HG02763 (cell line): Measurements from ENCODE around the gene SENP5.

Experiments
- ATAC-seq: cut with Tn5 transposase; IDR thresholded peaks from one replicate; pipeline ENCODE4 v1.9.1; 2021; ENCODE audit warnings: mild to moderate bottlenecking, moderate library complexity; ENCODE audit not compliant: unreplicated experiment

The SENP5 gene

DNA sequence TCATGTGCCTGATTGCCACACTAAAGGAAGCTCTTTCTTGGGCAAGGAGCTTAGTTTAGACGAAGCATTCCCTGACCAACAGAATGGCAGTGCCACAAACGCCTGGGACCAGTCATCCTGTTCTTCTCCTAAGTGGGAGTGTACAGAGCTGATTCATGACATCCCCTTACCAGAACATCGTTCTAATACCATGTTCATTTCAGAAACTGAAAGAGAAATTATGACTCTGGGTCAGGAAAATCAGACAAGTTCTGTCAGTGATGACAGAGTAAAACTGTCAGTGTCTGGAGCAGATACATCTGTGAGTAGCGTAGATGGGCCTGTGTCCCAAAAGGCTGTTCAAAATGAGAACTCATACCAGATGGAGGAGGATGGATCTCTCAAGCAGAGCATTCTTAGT is 18.4 kb downstream of the SENP5 start:
- no peak for ATAC-seq

DNA sequence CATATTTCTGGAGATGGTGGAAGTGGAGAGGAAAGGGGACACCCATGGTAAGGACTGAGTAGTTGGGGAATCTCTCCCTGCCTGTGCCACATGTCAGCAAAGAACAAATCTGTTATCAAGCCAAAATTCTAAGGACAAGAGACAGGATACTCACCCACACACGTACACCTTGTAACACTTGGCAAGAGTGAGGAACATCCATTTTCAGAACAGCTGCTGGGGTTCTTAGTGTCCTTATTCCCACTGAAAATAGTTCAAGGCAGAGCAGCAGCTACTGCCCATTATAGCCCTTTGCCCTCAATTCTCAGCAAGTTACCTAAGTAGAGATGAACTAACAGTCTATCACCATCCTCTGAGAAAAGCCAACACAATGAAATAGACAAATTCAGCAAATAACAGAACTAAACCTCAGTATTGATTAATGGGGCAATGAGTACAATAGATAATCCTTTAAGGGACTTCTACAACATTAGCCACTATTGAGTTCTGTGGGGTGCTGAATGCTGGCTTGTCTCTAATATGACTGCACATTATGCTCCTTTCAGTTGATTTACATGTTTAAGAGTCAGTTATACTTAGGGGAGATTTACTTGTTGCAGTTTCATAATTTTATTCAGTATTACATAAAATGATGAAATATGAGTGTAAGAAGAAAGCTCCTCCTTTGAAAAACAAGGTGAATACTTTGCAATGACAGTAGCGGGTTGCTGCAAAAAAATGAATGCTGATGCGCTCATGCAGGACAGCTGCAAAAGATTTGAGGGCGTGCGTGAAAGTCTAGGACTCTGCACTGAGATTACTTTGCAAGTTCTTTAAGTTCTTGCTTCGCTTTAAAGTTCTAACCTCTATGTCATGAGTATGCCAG is 22.4 kb downstream of the SENP5 start:
- no peak for ATAC-seq

DNA sequence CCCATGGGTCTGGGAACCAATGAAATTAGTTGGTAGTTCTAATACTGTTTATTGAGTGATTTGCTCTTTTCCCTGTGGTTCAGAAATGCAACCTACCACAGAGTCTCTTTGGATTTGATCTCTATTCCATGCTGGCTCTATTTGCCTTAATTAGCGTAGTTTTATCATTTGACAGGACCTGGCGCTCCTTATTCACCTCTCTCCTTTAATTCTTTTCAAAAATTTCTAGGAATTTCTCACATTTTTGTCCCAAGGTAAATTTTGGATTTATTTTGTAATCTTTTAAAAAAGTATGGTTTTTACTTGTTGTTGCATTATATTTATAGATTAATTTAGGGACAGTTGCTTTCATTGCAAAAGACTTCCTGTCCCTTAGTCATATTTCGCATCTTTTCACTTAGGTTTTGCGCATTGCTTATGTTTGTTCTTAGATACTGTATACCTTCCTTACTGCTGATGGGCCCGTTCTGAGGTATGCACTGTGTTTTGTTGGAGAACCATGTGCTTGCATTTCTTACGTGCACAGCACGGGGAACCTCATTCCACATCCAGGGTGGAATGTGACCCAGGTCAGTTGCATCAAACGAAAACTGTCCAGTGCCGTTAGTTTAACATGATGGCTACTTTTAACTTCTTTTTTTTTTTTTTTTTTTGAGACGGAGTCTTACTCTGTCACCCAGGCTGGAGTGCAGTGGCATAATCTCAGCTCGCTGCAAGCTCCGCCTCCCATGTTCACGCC is 27.0 kb downstream of the SENP5 start:
- no peak for ATAC-seq

DNA sequence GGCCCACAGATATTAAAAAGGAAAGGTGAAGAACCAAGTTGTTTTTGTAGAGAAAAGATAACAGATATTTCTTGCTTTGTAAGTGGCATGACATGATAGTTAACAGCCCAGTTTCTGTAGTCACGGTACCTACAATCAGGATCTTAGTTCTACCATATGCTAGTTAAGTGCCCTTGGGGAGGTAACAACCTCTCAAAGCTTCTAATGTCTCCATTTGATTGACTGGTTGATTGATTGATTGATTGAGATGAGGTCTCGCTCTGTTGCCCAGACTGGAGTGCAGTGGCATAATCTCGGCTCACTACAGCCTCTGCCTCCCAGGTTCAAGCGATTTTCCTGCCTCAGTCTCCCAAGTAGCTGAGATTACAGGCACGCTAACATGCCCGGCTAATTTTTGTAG is 28.5 kb downstream of the SENP5 start:
- ATAC-seq = no peak

DNA sequence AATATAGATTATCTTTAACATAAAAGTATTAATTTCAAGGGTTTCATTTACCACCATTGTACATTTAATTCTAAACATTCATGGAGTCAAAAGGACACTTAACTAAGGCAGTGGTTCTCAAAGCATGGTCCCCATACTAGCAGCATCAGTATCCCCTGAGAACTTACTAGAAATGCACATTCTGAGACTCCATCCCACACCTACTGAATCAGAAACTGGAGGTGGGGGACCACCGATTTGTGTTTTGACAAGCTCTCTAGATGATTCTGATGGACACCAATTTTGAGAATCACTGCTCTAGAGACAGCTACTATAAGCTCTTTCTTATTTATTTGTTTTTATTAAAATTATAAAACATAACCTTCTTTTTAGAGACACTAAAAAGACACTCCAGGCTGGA is 34.0 kb downstream of the SENP5 start:
- no peak for ATAC-seq

DNA sequence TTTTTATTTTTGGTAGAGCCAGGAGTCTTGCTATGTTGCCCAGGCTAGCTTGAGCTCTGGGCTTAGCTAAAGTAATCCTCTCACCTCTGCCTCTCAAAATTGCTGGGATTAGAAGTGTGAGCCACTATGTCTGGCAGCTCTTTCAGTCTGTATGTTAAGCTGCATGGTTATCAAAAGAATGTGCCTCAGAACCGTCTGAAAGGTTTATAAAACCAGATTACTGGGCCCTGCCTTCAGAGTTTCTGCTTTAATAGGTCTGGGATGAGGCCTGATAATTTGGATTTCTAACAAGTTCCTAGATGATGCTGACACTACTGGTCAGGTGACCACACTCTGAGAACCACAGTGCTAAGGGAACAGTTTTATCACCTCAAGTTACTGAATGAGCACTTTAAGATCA is 34.6 kb downstream of the SENP5 start:
- no peak for ATAC-seq

DNA sequence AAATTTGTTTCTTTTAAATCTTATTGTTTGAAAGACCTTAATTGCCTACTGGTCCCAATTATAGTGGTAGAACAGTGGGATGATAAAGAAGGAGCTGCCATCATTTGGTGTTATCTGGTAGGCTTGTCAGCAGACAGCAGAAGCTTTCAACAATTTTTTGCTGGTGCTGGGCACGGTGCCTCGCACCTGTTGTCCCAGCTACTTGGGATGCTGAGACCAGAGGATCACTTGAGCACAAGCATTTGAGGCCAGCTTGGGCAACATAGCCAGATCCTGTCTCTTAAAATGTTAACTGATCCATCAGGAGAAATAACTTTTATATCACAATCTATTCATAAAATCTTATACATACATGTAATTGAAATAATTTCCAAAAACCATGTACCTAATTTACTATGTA is 36.0 kb downstream of the SENP5 start:
- no peak for ATAC-seq

DNA sequence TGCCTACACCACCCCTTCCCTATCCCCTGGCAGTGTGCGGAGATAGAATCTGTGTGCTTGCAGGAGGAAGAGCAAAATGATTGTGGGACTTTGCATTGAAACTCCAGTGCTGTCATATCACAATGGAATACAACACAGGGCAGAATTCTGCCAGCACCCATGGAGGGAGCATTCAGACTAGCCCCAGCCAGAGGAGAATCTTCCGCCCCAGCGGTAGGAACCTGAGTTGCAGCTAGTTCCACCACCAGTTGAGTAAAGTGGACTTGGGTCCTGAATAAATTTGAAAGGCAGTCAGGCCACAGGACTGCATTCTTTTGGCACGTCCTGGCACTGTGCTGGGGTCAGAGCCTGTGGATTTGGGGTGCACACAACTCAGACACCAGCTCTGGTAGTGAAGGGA is 47.1 kb downstream of the SENP5 start:
- ATAC-seq = no peak

DNA sequence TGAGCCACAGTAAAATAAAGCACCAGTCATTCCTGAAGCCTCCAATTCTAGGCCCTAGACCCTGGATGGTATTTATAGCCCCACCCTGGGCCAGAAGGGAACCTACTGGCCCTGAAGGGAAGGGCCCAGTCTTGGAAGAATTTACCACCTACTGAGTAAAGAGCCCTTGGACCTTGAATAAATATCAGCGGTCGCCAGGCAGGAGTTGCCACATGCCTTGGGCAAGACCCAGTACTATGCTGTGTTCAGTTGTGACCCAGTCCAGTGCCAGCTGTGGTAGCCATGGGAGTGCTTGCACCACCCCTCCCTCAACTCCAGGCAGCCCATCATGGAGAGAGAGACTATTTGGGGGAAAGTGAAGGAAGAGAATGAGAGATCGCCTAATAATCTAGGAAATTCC is 47.7 kb downstream of the SENP5 start:
- ATAC-seq = no peak

DNA sequence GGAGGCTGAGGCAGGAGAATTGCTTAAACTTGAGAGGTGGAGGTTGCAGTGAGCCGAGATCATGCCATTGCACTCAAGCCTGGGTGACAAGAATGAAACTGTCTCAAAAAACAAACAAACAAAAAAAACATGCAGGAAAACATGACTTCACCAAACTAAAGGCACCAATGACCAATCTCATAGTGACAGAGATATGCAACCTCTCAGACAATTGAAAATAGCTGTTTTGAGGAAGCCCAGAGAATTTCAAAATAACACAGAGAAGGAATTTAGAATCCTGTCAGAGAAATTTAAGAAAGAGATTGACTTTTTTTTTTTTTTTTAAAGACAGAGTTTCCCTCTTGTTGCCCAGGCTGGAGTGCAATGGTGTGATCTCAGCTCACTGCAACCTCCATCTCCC is 48.5 kb downstream of the SENP5 start:
- ATAC-seq = no peak

DNA sequence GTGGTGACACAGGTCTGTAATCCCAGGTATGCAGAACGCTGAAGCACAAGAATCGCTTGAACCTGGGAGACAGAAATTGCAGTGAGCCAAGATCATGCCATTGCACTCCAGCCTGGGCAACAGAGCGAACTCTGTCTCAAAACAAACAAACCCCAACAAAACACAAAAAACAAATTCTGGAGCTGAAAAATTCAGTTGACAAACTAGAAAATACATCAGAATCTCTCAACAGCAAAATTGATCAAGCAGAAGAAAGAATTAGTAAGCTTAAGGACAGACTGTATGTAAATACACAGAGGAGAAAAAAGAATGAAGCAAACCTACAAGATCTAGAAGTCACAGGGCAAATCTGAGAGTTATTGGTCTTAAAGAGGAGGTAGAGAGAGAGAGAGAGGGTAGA is 49.3 kb downstream of the SENP5 start:
- ATAC-seq = no peak

DNA sequence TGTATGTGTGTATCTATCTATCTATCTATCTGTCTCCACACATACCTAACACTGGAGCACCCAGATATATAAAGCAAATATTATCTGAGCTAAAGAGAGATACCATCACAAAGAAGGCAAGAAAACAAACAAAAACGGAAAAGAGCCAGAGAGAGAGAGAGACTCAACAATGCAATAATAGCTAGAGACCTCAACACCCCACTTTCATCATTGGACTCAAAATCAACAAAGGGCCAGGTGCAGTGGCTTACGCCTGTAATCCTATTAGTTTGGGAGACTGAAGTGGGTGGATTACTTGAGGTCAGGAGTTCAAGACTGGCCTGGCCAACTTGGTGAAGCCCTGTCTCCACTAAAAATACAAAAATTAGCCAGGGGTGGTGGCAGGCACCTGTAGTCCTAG is 51.2 kb downstream of the SENP5 start:
- ATAC-seq = no peak

DNA sequence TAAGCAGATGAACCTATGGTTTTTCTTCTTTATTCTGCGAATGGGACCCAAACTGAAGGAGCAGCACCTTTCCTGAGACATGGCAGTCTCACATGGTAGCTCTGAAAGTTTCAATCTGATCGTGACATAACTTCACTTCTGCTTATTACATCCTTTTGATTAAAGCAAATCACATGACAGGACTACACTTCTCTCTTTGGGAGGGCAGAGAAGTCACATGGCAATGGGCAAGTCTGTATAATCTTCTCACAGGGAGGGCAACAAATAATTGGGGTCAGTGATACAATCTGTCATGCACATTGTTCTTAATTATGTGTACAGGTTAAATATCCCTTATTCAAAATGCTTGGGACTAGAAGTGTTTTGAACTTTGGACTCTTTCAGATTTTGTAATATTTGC is 53.0 kb downstream of the SENP5 start:
- no peak for ATAC-seq

DNA sequence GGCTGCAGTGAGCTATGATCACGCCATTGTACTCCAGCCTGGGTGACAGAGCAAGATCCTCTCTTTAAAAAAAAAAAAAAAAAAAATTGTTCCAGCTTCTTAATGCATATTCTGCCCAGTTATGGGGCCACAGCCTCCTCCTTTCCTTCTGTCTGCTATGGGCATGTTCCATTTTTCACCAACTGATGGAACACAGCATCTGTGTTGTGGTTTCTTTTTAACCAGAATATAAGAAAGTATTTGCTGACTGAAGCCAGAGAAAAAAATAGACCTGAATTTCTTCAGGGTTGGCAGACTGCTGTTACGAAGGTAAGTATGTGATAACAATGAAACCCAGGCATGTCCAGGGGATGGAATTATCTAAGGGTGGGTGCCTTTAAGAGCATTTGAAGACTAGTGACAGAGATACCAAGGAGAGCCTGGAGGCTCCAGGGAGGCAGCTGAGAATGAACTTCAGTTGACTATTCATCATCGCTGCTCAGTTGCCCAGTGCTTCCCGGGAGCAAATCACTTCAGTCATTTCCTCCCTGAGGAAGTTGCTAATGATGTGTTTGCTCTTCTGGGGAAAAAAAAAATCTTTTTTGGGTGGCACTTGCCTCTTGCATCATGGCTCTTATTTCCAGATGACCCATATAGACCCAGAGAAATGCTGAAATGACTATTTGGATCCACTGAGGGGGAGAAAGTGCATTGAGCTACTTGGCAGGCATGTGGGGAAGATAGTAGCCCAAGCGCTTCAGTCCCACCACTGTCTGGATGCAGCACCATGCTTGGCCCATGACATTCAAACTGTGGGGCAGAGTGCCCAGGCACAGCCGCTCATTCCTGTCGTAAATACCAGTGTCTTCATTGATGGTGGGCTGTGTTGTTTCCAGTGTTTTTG is 60.1 kb downstream of the SENP5 start:
- ATAC-seq = no peak

DNA sequence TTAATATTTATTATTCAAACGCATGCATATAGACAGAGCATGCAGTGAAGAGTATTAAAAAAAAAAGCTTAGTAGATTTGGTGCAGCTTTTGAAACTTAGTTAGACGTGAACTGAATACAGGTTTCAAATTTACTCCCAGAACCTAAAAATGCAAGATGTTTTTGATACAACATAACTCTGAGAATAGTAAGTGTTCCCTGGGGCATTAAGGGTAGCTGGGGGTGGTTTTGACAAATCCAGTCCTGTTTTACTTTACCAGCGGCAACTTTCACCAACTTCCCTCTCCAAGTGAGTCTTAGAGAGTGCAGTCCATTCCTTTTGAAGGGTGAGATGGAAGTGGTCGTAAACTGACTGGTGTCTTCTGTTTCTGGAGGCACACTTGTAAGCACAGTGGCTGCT is 63.4 kb downstream of the SENP5 start:
- ATAC-seq = no peak

DNA sequence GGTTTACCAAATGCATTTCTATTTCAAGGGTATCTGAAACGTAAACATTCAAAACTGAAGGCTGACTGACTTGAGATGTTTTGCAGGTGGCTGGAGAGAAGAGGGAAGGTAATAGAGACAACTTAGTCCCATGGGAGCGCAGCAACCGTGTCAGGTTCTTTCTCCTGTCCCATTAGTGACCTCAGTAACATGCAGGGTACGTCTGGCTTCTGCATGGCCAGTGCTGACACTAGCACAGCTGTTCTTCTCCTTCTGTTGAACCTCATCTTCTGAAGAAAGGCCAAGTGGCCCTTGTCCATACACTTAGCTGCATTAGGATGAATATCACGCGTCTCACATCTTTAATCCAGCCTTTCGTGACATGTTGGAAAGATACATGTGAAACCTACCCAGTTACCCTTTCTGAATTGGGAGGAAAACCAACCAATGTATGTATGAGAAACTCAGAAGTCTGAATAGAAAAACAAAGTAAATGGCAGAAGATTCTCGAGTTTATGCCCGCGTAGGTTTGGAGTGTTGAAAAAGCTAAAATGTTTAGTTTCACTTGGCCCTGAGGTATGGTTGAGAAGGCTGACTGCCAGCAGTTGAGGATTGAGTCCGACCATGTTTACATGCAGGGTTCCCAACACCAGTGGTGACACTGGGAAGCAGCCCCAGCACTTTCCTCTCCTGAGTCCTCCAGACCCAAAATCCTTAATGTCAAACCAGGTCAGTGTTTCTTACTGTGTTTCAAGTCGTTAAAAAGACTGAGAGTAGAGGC is 64.3 kb downstream of the SENP5 start:
- no peak for ATAC-seq

DNA sequence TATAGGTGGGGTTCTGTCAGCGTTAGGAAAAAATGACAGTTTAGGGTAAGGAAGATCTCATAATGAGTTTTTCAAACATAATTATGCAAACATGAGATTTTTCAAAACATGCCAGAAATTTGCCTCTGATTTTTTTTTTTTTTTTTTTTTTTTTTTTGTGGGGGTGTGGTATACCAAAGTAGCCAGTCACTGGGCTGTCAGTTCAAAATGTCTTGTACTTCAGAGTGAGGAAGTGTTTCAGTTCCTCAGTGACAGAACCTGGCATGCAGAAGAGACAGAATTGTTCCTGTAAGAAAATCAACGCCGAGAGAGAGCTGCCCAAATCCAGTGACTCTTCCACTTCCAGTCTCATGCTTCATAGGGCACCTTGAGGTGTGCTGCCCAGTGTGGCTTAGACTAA is 64.9 kb downstream of the SENP5 start:
- ATAC-seq = no peak

DNA sequence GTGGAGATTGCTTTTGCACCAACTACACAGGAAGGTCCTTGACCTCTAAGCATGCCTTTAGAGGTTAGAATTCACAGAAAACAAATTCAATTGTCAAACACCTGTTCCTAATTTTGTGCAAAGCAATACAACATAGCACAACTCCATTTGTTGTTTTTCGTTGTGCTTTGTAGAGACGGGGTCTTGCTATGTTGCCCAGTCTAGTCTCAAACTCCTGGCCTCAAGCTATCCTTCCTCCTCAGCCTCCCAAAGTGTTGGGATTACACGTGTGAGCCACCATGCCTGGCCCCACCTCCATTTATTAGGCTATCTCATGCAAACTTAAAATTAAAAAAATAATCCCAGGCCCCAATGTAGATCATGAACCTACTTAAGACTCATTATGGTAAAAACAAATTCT is 68.6 kb downstream of the SENP5 start:
- no peak for ATAC-seq

DNA sequence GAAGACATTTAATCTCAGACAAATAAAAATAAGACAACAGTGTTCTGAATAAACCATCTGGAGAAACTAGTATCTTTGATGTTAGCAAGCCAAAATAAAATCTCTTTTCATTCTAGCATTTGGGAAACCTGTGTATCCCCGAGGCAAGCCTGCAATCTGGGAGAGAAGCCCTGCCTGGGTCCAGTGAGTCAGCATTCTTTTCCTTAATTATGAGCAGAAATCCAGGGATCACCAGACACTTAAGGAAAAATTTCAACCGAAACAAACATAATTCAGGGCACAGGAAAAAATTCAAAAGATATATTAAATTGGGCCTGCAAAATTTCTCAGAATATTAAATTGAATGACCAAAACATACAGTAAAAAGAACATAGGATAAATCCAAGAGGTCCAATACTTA is 70.4 kb downstream of the SENP5 start:
- no peak for ATAC-seq

DNA sequence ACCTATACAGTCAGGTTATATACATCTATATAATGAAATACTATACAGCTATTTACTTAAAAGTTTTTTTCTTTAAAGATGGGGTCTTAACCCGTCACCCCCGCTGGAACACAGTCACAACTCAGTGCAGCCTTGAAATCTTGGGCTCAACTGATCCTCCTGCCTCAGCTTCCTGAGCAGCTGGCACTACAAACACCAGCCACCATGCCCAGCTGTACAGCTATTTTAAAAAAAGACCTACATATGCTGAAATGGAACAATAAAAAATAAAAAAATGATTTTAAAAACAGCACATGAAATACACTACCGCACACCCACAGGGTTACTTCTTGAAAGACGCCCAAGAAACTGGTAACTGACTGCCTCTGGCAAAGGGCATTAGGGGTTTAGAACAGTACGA is 70.9 kb downstream of the SENP5 start:
- ATAC-seq = no peak

DNA sequence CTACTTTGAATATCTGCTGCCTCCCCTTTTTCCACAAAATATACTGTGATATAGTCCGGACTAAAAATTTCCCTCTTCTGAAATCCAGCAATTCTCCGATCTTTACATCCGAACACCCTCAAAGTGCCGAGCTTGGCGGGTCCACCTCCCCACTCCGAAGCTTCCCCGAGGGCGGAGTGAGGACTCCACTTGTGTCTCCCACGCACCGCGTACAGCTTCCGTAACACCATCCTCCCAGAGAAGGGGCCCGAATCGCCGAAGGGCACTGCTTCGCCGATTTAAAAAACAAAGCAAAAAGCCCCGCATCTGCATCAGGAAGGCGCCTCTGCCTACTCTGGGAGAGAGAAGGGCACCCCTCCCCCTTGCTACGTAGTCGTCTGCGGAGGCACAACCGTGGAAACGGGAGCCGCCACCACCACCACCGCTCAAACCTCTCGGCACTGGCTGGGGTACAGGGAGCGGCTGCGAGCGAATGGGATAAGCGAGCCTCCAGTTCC is 74.1 kb downstream of the SENP5 start:
- ATAC-seq = peak; percentile 11
